WTC11 (cell line): Measurements from ENCODE around the gene TAS2R13. TPM values are rescaled to one million over a fixed set of nuclear protein-coding genes. Genes with fewer than 3 reads are reported as not detected.
A peak's percentile ranks its signal among the peaks of the same experiment; 100 is the strongest.

Experiments
- ATAC-seq: fragments of 200-7000 bp; cut with Tn5 transposase; 2 replicates; pipeline ENCODE4 v1.10.0; 2021; ENCODE audit warnings: mild to moderate bottlenecking, moderate library complexity
- CTCF ChIA-PET: fragments of 300-600 bp; sonication (Branson Sonifier 250); formaldehyde crosslinking; loops from one replicate; lab custom pipeline; 2021; ENCODE audit warnings: antibody characterized with exemption; lab: Charles Lee
- POLR2A ChIA-PET: fragments of 350-600 bp; sonication (Branson Sonifier 250); formaldehyde crosslinking; loops from one replicate; lab custom pipeline; 2021; ENCODE audit warnings: antibody characterized with exemption; lab: Charles Lee
- DNase-seq: peaks from one replicate; pipeline ENCODE4 v3.0.0; 2021; ENCODE audit warnings: low spot score
- H3K27ac Mint-ChIP-seq: 2 replicates; pipeline ENCODE4 v1.8.0; 2021; ENCODE audit warnings: mixed read lengths
- H3K27me3 Mint-ChIP-seq: 2 replicates; pipeline ENCODE4 v1.8.0; 2021; ENCODE audit warnings: low read depth, mild to moderate bottlenecking, moderate library complexity, mixed read lengths
- H3K36me3 Mint-ChIP-seq: 2 replicates; pipeline ENCODE4 v1.8.0; 2021; ENCODE audit warnings: mixed read lengths
- H3K4me1 Mint-ChIP-seq: 2 replicates; pipeline ENCODE4 v1.8.0; 2022; ENCODE audit warnings: mixed read lengths
- H3K4me3 Mint-ChIP-seq: 2 replicates; pipeline ENCODE4 v1.8.0; 2021; ENCODE audit warnings: mild to moderate bottlenecking, moderate library complexity, mixed read lengths
- H3K9me3 Mint-ChIP-seq: 2 replicates; pipeline ENCODE4 v1.8.0; 2021; ENCODE audit warnings: mixed read lengths
- CTCF ChIP-seq: fragments of 200-600 bp; IDR thresholded peaks from 2 replicates; pipeline ENCODE4 v1.8.0; 2022; ENCODE audit warnings: antibody characterized with exemption
- GABPB1 ChIP-seq: sonication (generic); formaldehyde crosslinking; IDR thresholded peaks from 2 replicates; pipeline ENCODE4 v1.8.1; 2023; ENCODE audit warnings: mild to moderate bottlenecking, missing genetic modification reagents
- NFYB ChIP-seq: sonication (generic); formaldehyde crosslinking; conservative IDR thresholded peaks from 2 replicates; pipeline ENCODE4 v1.8.0; 2022; ENCODE audit warnings: low read depth, missing genetic modification reagents
- PRRX2 ChIP-seq: fragments of 250-450 bp; sonication (Bioruptor Pico); IDR thresholded peaks from 2 replicates; pipeline ENCODE4 v1.8.0; 2021; ENCODE audit warnings: mild to moderate bottlenecking
- ZNF219 ChIP-seq: sonication (generic); formaldehyde crosslinking; IDR thresholded peaks from 2 replicates; pipeline ENCODE4 v1.8.0; 2023; ENCODE audit warnings: missing genetic modification reagents, mild to moderate bottlenecking, borderline replicate concordance
- ZNF416 ChIP-seq: fragments of 250-450 bp; sonication (Bioruptor Pico); IDR thresholded peaks from 2 replicates; pipeline ENCODE4 v1.9.0; 2021; ENCODE audit warnings: mild to moderate bottlenecking, inconsistent platforms
- ZSCAN18 ChIP-seq: fragments of 250-450 bp; sonication (Bioruptor Pico); IDR thresholded peaks from 2 replicates; pipeline ENCODE4 v2.1.2; 2022; ENCODE audit warnings: mild to moderate bottlenecking, moderate library complexity
- total RNA-seq: library from RNA; stranded (reverse); gene quantifications from 3 replicates; pipeline ENCODE4 v1.2.3, GENCODE V29; 2021
- TF ChIP-seq, protein P1 (sequence below): sonication (generic); formaldehyde crosslinking; IDR thresholded peaks from 2 replicates; pipeline ENCODE4 v1.8.1; 2023; ENCODE audit warnings: mild to moderate bottlenecking, missing genetic modification reagents, moderate library complexity
- TF ChIP-seq, protein P2 (sequence below): sonication (generic); formaldehyde crosslinking; IDR thresholded peaks from 2 replicates; pipeline ENCODE4 v1.8.1; 2022; ENCODE audit warnings: low read depth, mild to moderate bottlenecking, moderate library complexity, missing genetic modification reagents, borderline replicate concordance
- TF ChIP-seq, protein P3 (sequence below): sonication (generic); formaldehyde crosslinking; IDR thresholded peaks from 2 replicates; pipeline ENCODE4 v1.8.1; 2023; ENCODE audit warnings: mild to moderate bottlenecking, missing genetic modification reagents, borderline replicate concordance
- TF ChIP-seq, protein P4 (sequence below): sonication (generic); formaldehyde crosslinking; IDR thresholded peaks from 2 replicates; pipeline ENCODE4 v1.8.1; 2023; ENCODE audit warnings: mild to moderate bottlenecking, missing genetic modification reagents, moderate library complexity
- TF ChIP-seq, protein P5 (sequence below): sonication (generic); formaldehyde crosslinking; IDR thresholded peaks from 2 replicates; pipeline ENCODE4 v1.8.0; 2023; ENCODE audit warnings: mild to moderate bottlenecking, missing genetic modification reagents
- TF ChIP-seq, protein P6 (sequence below): sonication (generic); formaldehyde crosslinking; IDR thresholded peaks from 2 replicates; pipeline ENCODE4 v1.8.0; 2023; ENCODE audit warnings: missing genetic modification reagents

Gene TAS2R13
- total RNA-seq, 1 experiment from 2014 or later, result 0.37 TPM

DNA sequence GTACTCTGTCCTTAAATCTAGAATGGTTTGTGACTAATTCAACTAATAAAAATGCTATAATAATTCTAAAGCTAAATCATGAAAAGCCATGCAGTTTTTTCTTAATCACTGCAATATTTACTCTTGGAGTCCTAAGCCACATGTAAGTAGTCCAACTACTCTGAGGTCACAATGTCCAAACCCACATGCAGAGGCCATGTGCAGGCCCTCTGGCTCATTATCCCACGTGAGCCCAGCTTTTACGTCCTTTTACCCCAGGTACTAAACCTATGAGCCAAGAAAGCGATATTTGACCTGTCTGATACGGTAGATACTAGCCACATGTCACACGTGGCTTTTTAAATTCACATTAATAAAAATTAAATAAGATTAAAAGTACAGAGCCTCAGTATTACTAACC lies 12.5 kb downstream of the TAS2R13 start (continued):
- TF ChIP-seq CTCF (no peak), ZSCAN18 (CRISPR knock-in tag) (no peak), PRRX2 (CRISPR knock-in tag) (no peak)

GRCh38 chr12:10891937-10892336 lies 17.4 kb downstream of the TAS2R13 start:
- no peak overlapping the region for H3K4me3 Mint-ChIP-seq

GRCh38 chr12:10889226-10889625 lies 20.1 kb downstream of the TAS2R13 start:
- Mint-ChIP-seq H3K9me3 (no peaks in the 10 kb centered on the region), H3K36me3 (no peaks in the 10 kb centered on the region), H3K27ac (no peak overlapping the region), H3K27me3 (no peaks in the 10 kb centered on the region; the same call in 1 of the 2 replicates), H3K4me3 (no peak overlapping the region), H3K4me1 (peaks cover 19% of the 10 kb centered on the region)
- ATAC-seq (no peak), DNase-seq (no peak)
- ChIA-PET POLR2A (no interaction called here), CTCF (interaction anchor here (1.6 kb wide), 1 partner anchor 310 kb away, joined by 3 read pairs; no protein-coding TSS in a partner anchor)
- TF ChIP-seq, protein P1, sequence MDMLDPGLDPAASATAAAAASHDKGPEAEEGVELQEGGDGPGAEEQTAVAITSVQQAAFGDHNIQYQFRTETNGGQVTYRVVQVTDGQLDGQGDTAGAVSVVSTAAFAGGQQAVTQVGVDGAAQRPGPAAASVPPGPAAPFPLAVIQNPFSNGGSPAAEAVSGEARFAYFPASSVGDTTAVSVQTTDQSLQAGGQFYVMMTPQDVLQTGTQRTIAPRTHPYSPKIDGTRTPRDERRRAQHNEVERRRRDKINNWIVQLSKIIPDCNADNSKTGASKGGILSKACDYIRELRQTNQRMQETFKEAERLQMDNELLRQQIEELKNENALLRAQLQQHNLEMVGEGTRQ (CRISPR knock-in tag), result no peak
- TF ChIP-seq, protein P2, sequence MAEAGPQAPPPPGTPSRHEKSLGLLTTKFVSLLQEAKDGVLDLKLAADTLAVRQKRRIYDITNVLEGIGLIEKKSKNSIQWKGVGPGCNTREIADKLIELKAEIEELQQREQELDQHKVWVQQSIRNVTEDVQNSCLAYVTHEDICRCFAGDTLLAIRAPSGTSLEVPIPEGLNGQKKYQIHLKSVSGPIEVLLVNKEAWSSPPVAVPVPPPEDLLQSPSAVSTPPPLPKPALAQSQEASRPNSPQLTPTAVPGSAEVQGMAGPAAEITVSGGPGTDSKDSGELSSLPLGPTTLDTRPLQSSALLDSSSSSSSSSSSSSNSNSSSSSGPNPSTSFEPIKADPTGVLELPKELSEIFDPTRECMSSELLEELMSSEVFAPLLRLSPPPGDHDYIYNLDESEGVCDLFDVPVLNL (CRISPR knock-in tag), result no peak
- TF ChIP-seq, protein P3, sequence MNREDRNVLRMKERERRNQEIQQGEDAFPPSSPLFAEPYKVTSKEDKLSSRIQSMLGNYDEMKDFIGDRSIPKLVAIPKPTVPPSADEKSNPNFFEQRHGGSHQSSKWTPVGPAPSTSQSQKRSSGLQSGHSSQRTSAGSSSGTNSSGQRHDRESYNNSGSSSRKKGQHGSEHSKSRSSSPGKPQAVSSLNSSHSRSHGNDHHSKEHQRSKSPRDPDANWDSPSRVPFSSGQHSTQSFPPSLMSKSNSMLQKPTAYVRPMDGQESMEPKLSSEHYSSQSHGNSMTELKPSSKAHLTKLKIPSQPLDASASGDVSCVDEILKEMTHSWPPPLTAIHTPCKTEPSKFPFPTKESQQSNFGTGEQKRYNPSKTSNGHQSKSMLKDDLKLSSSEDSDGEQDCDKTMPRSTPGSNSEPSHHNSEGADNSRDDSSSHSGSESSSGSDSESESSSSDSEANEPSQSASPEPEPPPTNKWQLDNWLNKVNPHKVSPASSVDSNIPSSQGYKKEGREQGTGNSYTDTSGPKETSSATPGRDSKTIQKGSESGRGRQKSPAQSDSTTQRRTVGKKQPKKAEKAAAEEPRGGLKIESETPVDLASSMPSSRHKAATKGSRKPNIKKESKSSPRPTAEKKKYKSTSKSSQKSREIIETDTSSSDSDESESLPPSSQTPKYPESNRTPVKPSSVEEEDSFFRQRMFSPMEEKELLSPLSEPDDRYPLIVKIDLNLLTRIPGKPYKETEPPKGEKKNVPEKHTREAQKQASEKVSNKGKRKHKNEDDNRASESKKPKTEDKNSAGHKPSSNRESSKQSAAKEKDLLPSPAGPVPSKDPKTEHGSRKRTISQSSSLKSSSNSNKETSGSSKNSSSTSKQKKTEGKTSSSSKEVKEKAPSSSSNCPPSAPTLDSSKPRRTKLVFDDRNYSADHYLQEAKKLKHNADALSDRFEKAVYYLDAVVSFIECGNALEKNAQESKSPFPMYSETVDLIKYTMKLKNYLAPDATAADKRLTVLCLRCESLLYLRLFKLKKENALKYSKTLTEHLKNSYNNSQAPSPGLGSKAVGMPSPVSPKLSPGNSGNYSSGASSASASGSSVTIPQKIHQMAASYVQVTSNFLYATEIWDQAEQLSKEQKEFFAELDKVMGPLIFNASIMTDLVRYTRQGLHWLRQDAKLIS, result no peak
- TF ChIP-seq, protein P4, sequence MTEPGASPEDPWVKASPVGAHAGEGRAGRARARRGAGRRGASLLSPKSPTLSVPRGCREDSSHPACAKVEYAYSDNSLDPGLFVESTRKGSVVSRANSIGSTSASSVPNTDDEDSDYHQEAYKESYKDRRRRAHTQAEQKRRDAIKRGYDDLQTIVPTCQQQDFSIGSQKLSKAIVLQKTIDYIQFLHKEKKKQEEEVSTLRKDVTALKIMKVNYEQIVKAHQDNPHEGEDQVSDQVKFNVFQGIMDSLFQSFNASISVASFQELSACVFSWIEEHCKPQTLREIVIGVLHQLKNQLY (CRISPR knock-in tag), result no peak
- TF ChIP-seq, protein P5, sequence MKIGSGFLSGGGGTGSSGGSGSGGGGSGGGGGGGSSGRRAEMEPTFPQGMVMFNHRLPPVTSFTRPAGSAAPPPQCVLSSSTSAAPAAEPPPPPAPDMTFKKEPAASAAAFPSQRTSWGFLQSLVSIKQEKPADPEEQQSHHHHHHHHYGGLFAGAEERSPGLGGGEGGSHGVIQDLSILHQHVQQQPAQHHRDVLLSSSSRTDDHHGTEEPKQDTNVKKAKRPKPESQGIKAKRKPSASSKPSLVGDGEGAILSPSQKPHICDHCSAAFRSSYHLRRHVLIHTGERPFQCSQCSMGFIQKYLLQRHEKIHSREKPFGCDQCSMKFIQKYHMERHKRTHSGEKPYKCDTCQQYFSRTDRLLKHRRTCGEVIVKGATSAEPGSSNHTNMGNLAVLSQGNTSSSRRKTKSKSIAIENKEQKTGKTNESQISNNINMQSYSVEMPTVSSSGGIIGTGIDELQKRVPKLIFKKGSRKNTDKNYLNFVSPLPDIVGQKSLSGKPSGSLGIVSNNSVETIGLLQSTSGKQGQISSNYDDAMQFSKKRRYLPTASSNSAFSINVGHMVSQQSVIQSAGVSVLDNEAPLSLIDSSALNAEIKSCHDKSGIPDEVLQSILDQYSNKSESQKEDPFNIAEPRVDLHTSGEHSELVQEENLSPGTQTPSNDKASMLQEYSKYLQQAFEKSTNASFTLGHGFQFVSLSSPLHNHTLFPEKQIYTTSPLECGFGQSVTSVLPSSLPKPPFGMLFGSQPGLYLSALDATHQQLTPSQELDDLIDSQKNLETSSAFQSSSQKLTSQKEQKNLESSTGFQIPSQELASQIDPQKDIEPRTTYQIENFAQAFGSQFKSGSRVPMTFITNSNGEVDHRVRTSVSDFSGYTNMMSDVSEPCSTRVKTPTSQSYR (CRISPR knock-in tag), result no peak

More at GRCh38 chr12:10891937-10892336, 17.4 kb downstream of the TAS2R13 start:
- Mint-ChIP-seq H3K4me1 (peaks cover 19% of the 10 kb centered on the region), H3K27me3 (no peaks in the 10 kb centered on the region; the same call in 1 of the 2 replicates), H3K9me3 (no peaks in the 10 kb centered on the region), H3K27ac (no peak overlapping the region), H3K36me3 (no peaks in the 10 kb centered on the region)
- DNase-seq (no peak), ATAC-seq (no peak)
- POLR2A ChIA-PET, result no interaction called here
- CTCF ChIA-PET, result no interaction called here
- TF ChIP-seq, protein P6, sequence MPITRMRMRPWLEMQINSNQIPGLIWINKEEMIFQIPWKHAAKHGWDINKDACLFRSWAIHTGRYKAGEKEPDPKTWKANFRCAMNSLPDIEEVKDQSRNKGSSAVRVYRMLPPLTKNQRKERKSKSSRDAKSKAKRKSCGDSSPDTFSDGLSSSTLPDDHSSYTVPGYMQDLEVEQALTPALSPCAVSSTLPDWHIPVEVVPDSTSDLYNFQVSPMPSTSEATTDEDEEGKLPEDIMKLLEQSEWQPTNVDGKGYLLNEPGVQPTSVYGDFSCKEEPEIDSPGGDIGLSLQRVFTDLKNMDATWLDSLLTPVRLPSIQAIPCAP, result no peak
- no peak for TF ChIP-seq NFYB
- peak; percentile 87 for TF ChIP-seq GABPB1 (CRISPR knock-in tag)
- no peak for TF ChIP-seq ZNF416 (CRISPR knock-in tag)
- no peak for TF ChIP-seq ZSCAN18 (CRISPR knock-in tag)
- no peak for TF ChIP-seq ZNF219 (CRISPR knock-in tag)
